Activated CD4-positive, alpha-beta T cell treated with anti-CD3 and anti-CD28 coated beads, Interleukin-2, Interleukin-6, amounts not matched to agents 100 ng/mL and 50 ng/mL, durations not matched to agents 16 hours and 8 hours (primary cell): Measurements from ENCODE around the gene CACNG8.

Experiments
- DNase-seq: peaks from one replicate; pipeline ENCODE4 v3.0.0-alpha.2; 2020

The CACNG8 gene

GRCh38 chr19:53965091-53965490, 2.4 kb downstream of the CACNG8 start:
- DNase-seq: no peak

- no peak for DNase-seq
Observed at GRCh38 chr19:53966931-53967330, 4.2 kb downstream of the CACNG8 start.

- no peak for DNase-seq
Observed at GRCh38 chr19:53969366-53969765, 6.6 kb downstream of the CACNG8 start.

- DNase-seq: no peak
Observed at GRCh38 chr19:53971673-53972072, 8.9 kb downstream of the CACNG8 start.

DNA sequence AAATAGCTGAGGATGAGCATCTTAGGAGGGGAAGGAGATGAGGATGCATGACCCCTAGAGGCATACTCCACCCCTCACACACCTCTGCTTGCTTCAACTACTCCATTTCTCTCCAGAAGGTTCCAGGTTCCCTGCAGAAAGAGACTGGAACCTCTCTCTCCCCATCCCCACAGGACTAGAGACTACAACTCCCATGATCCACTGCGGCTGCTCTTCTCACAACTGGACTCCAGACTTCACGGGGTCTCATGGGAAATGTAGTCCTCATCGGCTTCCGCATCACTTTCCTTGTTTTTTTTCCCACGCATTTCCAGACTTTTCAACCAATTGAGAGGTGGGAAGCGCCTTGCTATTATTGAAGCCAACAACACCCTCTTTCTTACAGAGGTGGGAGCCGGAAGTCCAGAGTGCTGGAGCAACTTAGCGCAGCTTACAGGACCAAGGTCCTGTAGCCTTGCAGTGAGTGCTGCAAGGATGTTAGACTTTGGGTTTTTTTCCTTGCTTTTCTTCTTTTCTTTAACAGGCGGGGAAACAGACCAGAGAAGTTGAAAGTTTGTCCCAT, 14.8 kb downstream of the CACNG8 start:
- DNase-seq: peak; percentile 74

GRCh38 chr19:53977991-53978731, 15.4 kb downstream of the CACNG8 start:
- DNase-seq: peak; percentile 29

DNA sequence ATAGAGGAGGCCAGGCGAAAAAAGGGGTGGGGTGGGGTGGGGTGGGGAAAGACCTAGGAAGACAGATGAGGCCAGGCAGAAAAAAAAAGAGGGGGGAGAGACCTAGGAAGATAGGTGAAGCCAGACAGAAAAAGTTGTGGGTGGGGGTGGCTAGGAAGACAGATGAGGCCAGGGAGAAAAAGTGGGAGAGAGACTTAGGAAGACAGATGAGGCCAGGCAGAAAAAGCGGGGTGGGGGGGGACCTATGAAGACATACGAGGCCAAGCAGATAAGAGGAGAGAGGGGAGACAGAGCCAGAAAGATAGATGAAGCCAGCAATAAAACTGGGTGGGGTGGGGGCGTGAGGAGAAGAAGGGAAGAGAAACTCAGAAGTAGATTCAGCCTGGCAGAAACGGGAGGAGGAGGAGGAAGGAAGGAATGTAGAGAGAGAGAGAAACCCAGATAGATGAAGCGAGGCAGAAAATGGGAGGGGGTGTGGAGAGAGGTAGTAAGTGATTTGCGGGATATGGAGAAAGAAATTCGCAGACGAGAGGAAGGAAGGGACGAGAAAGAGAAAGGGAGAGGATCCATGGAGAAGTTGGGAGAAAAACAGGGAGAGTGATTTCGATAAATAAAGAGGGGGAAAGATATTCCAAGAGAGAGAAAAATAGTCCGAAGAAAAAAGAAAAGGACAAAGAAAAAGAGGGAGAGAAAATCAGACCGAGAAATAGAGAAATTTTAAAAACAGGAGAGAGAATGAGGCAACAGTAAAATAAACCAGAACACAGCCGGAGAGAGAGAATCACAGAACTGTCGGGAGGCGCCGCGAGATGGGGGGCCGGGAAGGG, 16.5 kb downstream of the CACNG8 start:
- no peak for DNase-seq

DNA sequence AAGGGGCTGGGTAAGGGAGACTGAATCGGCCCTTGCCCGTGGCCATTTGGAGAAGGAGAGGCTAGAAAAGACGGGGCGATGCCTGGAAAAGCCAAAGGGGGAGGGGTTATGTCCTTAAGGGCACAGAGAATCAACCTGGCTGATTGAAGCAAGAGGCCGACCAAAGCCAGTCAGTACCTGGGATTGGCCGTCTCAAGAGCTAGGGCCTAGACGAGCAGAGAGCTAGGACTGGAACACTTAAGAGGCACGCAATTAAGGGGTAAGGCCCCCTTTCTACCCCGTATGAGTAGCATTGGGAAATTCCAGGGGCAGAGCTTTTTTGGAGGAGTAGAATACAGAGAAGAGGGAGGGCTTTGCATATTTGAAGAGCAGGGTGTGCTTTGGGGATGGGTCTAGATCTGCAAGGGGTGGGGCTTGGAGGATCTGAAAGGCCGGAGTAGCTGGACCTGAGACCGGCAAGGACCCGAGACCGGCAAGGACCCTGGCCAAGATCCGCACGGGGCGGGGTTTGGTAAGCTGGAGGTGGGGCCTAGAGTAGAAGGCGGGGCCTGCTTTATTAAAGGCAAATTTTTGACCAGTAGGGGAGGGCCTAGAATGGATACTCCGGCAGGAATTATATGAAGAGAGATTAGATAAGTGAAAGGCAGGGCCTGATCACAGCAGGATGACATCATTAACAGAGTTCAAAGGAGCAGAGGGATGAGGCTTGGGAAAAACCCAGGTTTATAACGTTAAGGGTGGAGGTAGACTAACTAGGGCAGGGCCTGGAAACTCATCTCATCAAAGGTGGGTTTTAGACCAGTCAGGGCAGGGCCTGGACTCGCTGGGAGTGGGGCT, 18.0 kb downstream of the CACNG8 start:
- DNase-seq: no peak

GRCh38 chr19:53981376-53981951, 18.7 kb downstream of the CACNG8 start:
- DNase-seq: no peak

- no peak for DNase-seq
Observed at GRCh38 chr19:53982001-53982451, 19.3 kb downstream of the CACNG8 start.

GRCh38 chr19:53982611-53983010, 19.9 kb downstream of the CACNG8 start:
- DNase-seq: no peak

DNA sequence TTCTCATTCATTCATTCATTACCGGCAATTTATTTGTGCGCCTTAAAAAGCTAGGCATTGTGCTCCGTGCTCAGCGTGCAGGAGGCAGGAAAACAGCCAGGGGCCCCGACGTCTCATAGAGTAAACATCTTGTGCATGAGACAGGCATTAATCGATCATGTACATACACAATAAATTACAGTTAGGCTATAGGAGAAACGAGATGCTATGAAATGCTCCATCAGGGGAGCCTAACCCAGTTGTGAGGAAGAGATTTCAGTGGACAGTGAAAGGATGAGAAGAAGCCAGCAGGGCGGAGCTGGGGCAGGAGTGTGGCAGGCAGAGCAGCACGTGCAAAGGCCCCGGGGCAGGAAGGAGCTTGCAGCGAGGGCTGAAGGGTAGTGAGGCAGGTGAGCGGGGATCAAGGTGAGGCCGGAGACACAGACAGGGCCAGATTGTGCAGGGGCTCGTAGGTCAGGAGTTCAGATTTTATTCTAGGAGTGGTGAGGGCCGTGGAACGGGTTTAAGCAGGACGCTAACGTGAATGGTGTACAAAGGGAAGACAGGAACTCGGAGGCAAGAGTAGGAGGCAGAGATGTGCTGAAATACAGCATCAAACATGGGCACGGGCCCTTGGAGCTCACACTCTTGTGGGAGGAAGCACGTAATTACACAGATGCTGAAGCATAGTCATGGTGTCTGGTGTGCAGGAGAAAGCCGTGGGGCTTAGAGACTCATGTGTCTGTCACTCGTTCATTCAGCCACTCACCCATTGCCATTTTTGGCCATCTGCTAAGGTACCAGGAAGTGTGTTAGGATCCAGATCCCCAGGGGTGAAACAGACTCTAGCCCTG, 20.9 kb downstream of the CACNG8 start:
- DNase-seq: no peak

DNA sequence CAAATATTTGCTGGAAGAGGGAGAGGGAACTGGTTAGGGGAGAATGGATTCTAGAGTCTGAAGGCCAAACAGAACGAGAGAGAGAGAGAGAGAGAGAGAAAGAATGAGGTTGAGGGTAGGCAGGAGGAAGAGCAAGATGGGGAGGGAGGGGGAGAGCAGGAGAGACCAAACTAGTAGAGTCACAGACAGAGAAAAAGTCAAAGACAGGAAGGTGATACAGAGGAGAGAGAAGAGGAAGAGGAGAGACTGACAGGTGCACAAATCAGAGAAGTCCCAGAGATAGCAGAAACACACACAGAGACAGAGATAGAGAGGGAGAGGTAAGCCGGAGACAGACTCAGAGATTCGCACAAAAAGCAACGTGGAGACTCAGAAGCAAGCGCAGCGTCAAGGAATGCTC, 23.1 kb downstream of the CACNG8 start:
- DNase-seq: no peak

GRCh38 chr19:53988981-53989380, 26.2 kb downstream of the CACNG8 start:
- DNase-seq: no peak

DNA sequence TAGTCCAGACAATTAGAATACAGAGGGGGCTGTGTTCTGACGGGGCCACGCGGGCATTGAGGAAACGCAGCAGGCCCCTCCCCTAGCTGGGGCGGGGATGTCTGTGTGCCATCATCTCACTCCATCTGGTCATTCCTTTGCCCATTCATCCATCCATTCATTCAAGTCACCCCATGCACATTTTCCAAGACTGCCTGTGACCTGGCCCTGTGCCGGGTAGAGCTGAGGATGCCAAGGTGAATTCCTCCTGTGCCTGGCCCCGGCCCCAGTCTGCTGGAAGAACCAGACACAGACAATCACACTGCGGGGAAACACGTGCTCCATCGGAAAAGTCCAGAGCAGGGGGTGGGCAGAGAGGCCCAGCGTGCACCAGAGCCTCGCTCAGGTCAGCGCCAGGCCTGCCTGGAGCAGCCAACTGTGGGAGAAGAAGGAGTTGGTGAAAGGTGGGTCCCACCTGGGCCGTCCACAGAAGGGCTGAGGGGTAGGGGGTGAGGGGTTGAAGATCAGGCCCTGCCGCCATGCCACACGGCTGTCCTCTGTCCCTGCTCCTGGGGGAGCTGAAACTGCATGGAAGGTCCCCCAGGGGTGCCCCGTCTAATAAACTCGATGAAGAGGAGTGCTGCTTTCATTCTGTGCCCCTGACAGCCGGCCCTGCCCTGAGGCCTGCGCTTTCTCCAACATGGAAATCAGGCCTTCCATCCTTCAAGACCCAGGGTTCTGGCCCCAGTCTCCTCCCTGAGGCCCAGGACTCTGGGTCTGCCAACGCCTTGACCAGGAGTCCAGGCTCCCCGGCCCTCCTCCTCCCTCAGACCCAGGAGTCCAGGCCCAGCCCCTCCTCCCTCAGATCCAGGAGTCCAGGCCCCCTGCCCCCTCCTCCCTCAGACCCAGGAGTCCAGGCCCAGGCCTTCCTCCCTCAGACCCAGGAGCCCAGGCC, 27.1 kb downstream of the CACNG8 start:
- DNase-seq: no peak

GRCh38 chr19:53991224-53992113, 28.7 kb downstream of the CACNG8 start, which contains the start of gene CACNG6:
TSS of gene CACNG6 (plus strand) at chr19:53991637. CDS start at chr19:53992878, 1,241 bp downstream.
- DNase-seq: no peak

DNA sequence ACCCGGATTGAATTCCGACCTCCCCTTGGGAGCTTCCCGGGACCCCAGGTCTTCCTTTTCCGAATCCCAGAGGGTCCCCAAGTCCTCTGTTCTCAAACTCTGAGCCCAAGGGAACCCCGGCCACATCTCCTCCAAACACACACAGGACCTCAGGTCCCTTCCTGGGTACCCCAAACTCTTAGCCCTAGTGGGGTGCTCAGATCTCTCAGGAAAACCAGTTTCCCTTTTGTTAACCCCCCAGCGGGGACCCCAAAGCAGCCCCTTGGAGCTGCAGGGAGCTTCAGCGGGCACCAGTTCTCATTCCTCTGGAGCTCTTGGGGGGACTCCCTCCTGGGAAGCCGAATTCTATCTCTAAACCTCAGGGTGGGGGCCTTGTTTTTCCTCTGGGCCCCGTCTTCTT, 29.5 kb downstream of the CACNG8 start:
- no peak for DNase-seq

DNA sequence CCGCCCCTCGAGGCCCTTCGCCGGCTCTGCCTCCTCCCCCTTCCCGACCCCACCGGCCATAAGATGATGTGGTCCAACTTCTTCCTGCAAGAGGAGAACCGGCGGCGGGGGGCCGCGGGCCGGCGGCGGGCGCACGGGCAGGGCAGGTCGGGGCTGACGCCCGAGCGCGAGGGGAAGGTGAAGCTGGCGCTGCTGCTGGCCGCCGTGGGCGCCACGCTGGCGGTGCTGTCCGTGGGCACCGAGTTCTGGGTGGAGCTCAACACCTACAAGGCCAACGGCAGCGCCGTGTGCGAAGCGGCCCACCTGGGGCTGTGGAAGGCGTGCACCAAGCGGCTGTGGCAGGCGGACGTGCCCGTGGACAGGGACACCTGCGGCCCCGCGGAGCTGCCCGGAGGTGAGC, 30.1 kb downstream of the CACNG8 start:
- no peak for DNase-seq

- no peak for DNase-seq
Observed at GRCh38 chr19:53993448-53993847, 30.7 kb downstream of the CACNG8 start.
